ENCODE measurements around the gene TBXAS1.
A peak's percentile ranks its signal among the peaks of the same experiment; 100 is the strongest.

TBXAS1 gene

DNA sequence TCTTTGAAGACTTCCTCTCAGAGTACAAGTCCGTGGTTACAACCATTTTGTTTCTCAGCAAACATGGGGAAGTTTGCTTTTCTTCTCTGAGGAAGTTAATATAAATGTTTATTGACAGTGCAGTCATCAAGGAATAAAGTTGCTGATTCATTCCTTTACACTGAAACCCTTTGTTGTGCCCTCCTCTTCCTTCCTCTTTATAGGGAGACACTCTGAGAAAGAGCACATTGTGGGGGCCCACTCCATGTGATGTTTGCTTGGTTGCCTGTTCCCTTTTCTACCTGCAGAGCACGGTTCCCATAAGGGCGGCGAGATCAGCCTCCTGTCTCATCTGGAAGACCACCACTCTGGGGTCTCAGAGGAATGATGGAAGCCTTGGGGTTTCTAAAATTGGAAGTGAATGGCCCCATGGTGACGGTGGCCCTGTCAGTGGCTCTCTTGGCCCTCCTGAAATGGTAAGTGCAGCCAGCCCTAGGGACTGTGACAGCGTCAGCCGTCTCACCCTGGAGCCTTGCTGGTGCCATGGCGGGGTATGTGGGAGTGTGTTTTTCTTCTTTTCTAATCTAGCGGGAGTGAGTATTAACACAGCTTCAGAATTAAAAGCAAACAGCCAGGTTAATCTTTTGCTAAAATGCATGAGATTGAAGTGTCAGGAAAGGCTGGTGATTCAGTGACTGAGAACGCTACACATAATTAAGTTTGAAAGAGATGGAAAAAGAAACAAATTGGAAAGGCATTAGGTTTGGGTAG, at the start of gene TBXAS1:
TSS of gene TBXAS1 (plus strand) at position 240 of the 750 bp plus-strand sequence. CDS start at position 367, 127 bp downstream.
- peak within 1 kb of the TSS; percentile 29; the same call in 1 of the 2 replicates for H2AFZ ChIP-seq (ENCODE audit: low read length)
- H3K79me2 ChIP-seq (ENCODE audit: low read length): no peaks in the 10 kb centered on the region
- no peak within 1 kb of the TSS for H3K9ac ChIP-seq (ENCODE audit: low read length)
- H3K4me1 ChIP-seq (ENCODE audit: low read length): peaks cover 22% of the 10 kb centered on the region
- H3K9me3 ChIP-seq (replicated peaks; ENCODE audit: insufficient read depth, low read length): no peaks in the 10 kb centered on the region
- no peaks in the 10 kb centered on the region for H4K20me1 ChIP-seq (ENCODE audit: insufficient read depth, low read length)
- H3F3A ChIP-seq (ENCODE audit: insufficient read depth, low read length): no peaks in the 10 kb centered on the region
- DNase-seq: no peak
- peak within 1 kb of the TSS; percentile 6; the same call in 1 of the 2 replicates for H3K4me2 ChIP-seq (ENCODE audit: low read depth, low read length)
- H3K27ac ChIP-seq (ENCODE audit: low read length): no peak within 1 kb of the TSS
- no peaks in the 10 kb centered on the region for H3K36me3 ChIP-seq (replicated peaks; ENCODE audit: insufficient read depth, low read length)
- no peaks in the 10 kb centered on the region for H3K9me2 ChIP-seq (replicated peaks; ENCODE audit: insufficient read depth, low read length)
- no peak within 1 kb of the TSS for H3K4me3 ChIP-seq (ENCODE audit: low read length)
- no peaks in the 10 kb centered on the region for H3K27me3 ChIP-seq (replicated peaks; ENCODE audit: insufficient read depth, low read length)
- no peak for TF ChIP-seq EZH2 (optimal IDR thresholded peaks at IDR 0.05; ENCODE audit: low read depth, low read length)
- no peak for TF ChIP-seq CTCF (IDR thresholded peaks at IDR 0.05; ENCODE audit: low read length)
- no peak for TF ChIP-seq EZH2phosphoT487 (IDR thresholded peaks at IDR 0.05; ENCODE audit: low read length)

DNA sequence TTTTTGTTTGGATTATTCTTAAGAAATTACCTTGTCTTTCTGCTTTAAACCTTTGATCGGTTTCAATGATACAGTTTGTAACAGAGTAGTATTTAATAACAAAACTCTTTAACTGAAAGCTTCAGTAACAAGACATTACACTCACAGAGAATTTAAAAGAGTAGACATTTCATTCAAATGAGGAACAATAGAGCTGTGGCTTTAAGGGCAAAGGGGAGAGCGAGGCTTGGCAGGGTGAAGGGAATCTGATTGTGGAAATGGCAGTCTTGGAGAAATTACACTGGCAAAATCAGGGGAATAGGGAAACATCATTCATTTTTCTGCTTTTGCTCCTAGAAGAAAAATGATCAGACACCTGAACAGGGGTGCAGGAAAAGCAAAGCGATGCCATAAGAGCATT, 46.1 kb upstream of the TBXAS1 start:
- no peak overlapping the region for H2AFZ ChIP-seq (ENCODE audit: low read length)
- no peaks in the 10 kb centered on the region for H3K9me3 ChIP-seq (replicated peaks; ENCODE audit: insufficient read depth, low read length)
- no peak overlapping the region for H3K27ac ChIP-seq (ENCODE audit: low read length)
- H3F3A ChIP-seq (ENCODE audit: insufficient read depth, low read length): 0 out of 2 replicates have a peak, but pooled peaks cover 3% of the 10 kb centered on the region
- H3K36me3 ChIP-seq (replicated peaks; ENCODE audit: insufficient read depth, low read length): no peaks in the 10 kb centered on the region
- H3K4me3 ChIP-seq (ENCODE audit: low read length): no peak overlapping the region
- DNase-seq: no peak
- H3K9ac ChIP-seq (ENCODE audit: low read length): no peak overlapping the region
- H4K20me1 ChIP-seq (ENCODE audit: insufficient read depth, low read length): no peaks in the 10 kb centered on the region
- H3K27me3 ChIP-seq (replicated peaks; ENCODE audit: insufficient read depth, low read length): no peaks in the 10 kb centered on the region
- no peaks in the 10 kb centered on the region for H3K9me2 ChIP-seq (replicated peaks; ENCODE audit: insufficient read depth, low read length)
- H3K4me1 ChIP-seq (ENCODE audit: low read length): peaks cover 15% of the 10 kb centered on the region
- TF ChIP-seq EZH2phosphoT487 (IDR thresholded peaks at IDR 0.05; ENCODE audit: low read length) (no peak), CTCF (IDR thresholded peaks at IDR 0.05; ENCODE audit: low read length) (no peak), EZH2 (optimal IDR thresholded peaks at IDR 0.05; ENCODE audit: low read depth, low read length) (no peak)
- H3K4me2 ChIP-seq (ENCODE audit: low read depth, low read length): peak overlapping the region; percentile 39
- peaks cover 9% of the 10 kb centered on the region for H3K79me2 ChIP-seq (ENCODE audit: low read length)

DNA sequence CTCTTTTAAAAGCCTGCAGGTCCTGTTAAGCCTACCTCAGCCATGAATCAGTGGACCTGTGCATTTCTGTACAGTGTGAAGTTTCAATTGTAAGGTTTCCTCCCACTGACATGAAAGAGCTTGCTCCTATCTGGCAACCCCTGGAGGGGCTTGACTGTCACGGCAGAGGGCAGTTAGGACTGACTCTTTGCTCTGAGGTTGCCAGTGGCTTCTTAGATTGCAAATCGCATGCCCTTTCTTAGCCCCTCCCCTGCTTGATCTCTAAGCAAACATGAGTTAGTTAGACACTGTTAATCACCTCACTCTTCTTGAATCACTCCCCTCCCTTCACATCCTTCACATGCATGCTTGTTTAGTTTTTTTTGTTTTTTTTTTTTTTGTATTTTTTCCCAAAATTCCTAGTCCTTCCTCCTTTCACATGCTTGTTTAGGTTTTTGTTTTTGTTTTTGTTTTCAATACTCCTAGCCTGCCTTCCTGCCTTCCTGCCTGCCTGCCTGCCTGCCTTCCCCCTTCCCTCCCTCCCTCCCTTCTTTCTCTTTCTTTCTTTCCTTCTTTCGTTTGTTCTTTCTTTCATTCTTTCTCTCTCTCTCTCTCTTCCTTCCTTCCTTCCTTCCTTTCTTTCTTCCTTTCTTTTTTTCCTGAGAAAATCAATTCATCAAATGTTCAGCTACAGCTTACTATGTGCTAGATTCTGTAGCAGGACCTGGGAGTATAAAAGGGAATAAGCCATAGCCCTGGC, 45.2 kb upstream of the TBXAS1 start:
- H2AFZ ChIP-seq (ENCODE audit: low read length): peak overlapping the region; percentile 3; the same call in 1 of the 2 replicates
- no peak overlapping the region for H3K9ac ChIP-seq (ENCODE audit: low read length)
- H4K20me1 ChIP-seq (ENCODE audit: insufficient read depth, low read length): no peaks in the 10 kb centered on the region
- peaks cover 12% of the 10 kb centered on the region for H3K4me1 ChIP-seq (ENCODE audit: low read length)
- H3K36me3 ChIP-seq (replicated peaks; ENCODE audit: insufficient read depth, low read length): no peaks in the 10 kb centered on the region
- TF ChIP-seq EZH2phosphoT487 (IDR thresholded peaks at IDR 0.05; ENCODE audit: low read length) (no peak), CTCF (IDR thresholded peaks at IDR 0.05; ENCODE audit: low read length) (no peak), EZH2 (optimal IDR thresholded peaks at IDR 0.05; ENCODE audit: low read depth, low read length) (no peak)
- no peaks in the 10 kb centered on the region for H3K9me3 ChIP-seq (replicated peaks; ENCODE audit: insufficient read depth, low read length)
- H3K27ac ChIP-seq (ENCODE audit: low read length): peak overlapping the region; percentile 2; the same call in 1 of the 2 replicates
- 0 out of 2 replicates have a peak, but pooled peaks cover 3% of the 10 kb centered on the region for H3F3A ChIP-seq (ENCODE audit: insufficient read depth, low read length)
- H3K9me2 ChIP-seq (replicated peaks; ENCODE audit: insufficient read depth, low read length): no peaks in the 10 kb centered on the region
- peak overlapping the region; percentile 39 for H3K4me2 ChIP-seq (ENCODE audit: low read depth, low read length)
- H3K79me2 ChIP-seq (ENCODE audit: low read length): peaks cover 1% of the 10 kb centered on the region
- H3K27me3 ChIP-seq (replicated peaks; ENCODE audit: insufficient read depth, low read length): no peaks in the 10 kb centered on the region
- DNase-seq: peak; percentile 81
- no peak overlapping the region for H3K4me3 ChIP-seq (ENCODE audit: low read length)
